HG03025 (cell line): Measurements from ENCODE around the gene DOCK8.
"Not testable (repeated sequence)": the region's sequence is repeated elsewhere in the genome, so short reads cannot be mapped to it uniquely, and the experiment has no call there.

Experiments
- ATAC-seq: cut with Tn5 transposase; IDR thresholded peaks from one replicate; pipeline ENCODE4 v1.9.1; 2021; ENCODE audit warnings: mild to moderate bottlenecking, moderate library complexity; ENCODE audit not compliant: unreplicated experiment, low FRiP score

The DOCK8 gene

DNA sequence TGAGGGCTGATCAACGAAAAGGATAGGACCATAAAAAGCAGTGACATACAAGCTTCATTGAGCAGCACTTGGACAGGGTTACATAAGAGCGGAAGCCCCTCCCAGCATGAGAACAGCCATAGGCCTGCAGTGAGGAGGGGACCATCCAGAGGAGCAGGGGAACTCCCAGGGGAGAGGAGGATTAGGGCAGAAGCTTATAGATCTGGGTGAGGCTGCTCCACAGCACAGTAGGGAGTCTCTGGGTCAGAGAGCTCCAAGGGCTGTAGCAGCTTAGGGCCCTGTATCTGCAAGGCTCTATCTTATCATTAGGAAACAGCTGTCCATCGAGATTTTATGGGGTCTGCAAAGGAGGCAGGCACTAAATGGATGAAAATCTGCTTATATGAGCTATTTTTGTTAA lies 186.6 kb downstream of the DOCK8 start:
- no peak for ATAC-seq

DNA sequence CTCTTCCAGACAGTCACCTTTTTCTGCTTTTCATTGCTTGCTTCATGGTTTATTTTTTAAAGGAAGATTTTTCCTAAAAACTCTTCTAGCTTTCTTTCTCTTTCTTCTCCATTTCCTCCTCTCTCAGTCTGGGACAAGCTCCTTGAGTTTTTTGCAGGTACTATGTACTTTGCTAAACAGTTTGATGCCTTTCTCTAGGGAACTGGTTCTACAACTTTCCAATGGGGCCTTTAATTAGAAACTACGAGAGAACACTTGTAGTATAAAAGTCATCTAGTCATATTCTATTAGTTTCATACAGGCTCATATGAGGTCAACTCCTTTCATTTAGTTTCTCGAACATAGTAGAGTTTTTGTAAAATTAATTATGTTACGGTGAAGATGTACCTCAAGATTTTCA lies 189.6 kb downstream of the DOCK8 start:
- ATAC-seq = no peak

DNA sequence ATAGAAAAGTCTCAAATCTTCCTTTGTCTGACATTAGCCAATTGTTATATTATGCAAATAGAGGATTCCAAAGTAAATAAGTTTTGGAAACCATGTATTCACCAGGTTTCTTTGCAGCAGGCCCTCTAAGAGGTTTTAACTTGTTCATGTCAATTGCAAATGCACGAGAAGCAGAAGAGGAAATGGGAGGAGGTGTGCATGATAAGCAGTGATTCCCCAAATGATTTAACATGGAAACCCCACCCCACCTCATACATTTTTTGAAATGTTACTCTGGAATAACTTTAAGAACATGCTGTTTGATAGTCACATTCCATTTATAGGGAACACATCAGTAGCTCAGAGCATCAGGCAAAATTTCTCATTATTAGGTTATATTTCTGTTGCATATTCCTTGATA lies 190.7 kb downstream of the DOCK8 start:
- ATAC-seq = no peak

GRCh38 chr9:406886-407654 lies 192.4 kb downstream of the DOCK8 start:
- no peak for ATAC-seq

DNA sequence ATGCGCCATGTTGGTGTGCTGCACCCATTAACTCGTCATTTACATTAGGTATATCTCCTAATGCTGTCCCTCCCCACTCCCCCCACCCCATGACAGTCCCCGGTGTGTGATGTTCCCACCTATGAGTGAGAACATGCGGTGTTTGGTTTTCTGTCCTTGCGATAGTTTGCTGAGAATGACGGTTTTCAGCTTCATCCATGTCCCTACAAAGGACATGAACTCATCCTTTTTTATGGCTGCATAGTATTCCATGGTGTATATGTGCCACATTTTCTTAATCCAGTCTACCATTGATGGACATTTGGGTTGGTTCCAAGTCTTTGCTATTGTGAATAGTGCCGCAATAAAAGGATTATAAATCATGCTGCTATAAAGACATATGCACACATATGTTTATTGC lies 195.0 kb downstream of the DOCK8 start:
- ATAC-seq = not testable (repeated sequence)

GRCh38 chr9:414595-414994 lies 199.9 kb downstream of the DOCK8 start:
- ATAC-seq = no peak

DNA sequence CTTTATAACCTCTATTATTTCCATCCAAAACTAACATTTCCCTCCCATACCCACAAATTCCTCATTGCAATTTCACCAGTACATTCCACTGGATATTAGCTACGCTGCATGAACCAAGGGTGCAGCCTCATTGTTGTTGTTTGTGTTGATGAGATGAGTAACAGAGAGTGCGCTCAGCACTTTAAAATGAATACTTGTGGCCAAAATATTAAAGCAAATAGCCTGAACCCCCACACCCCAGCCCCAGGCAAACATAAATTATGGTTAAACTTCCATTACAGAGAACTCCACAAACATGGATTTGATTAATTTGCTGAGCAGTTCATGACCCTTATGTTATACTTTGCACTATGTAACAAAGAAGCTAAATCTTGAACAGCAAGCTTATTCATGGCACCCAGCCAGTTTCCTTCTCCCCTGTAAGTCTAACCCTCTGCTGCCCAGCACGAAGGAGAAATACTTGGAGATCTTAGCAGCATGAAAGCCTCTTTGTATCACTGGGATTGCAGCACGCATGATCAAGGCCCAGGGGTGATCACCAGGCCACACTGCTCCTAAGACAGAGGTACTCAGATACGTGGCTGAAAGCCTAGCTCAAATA lies 205.0 kb downstream of the DOCK8 start:
- ATAC-seq = no peak

DNA sequence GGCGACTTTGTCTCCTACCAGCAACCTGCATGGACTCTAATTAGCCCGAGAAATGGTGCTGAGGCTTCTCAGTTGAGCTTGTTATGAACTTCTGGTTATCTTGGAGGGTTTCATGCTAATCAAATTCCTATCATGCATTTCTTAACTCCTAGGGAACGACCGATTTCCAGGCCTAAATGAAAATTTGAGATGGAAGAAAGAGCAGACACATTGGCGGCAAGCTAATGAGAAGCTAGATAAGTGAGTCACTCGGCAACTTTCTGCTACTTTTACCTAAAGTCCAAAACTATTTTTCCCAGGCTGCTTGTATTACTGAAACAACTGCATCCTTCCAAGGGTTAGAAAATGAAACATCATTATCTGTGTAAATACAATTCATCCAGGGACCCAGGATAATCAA lies 207.2 kb downstream of the DOCK8 start:
- ATAC-seq = no peak

GRCh38 chr9:426264-426663 lies 211.6 kb downstream of the DOCK8 start:
- no peak for ATAC-seq

DNA sequence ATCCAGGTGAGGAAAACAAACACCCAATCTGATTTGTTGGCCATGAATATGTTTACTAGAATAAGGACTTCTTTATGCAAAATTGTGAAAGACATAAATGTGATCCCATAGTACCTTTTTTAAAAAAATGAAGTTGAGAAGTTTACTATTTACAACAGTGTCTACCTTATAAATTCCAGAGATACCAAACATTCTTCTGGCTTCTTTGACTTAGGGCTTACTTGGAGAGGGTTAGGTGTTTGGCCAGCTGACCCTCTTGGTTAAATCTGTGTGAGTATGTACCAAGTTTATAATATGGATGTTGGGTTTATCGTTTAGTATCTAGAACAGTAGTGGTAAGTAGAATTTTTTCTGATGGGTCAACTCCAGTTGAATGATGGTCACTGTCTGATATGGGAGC lies 212.3 kb downstream of the DOCK8 start:
- ATAC-seq = no peak

GRCh38 chr9:431701-432100 lies 217.0 kb downstream of the DOCK8 start:
- no peak for ATAC-seq

- no peak for ATAC-seq
Observed at GRCh38 chr9:436482-436881, 221.8 kb downstream of the DOCK8 start.

- ATAC-seq = no peak
Observed at GRCh38 chr9:437066-437465, 222.4 kb downstream of the DOCK8 start.

- ATAC-seq = no peak
Observed at GRCh38 chr9:437574-438001, 222.9 kb downstream of the DOCK8 start.

GRCh38 chr9:438066-438465 lies 223.4 kb downstream of the DOCK8 start:
- no peak for ATAC-seq

DNA sequence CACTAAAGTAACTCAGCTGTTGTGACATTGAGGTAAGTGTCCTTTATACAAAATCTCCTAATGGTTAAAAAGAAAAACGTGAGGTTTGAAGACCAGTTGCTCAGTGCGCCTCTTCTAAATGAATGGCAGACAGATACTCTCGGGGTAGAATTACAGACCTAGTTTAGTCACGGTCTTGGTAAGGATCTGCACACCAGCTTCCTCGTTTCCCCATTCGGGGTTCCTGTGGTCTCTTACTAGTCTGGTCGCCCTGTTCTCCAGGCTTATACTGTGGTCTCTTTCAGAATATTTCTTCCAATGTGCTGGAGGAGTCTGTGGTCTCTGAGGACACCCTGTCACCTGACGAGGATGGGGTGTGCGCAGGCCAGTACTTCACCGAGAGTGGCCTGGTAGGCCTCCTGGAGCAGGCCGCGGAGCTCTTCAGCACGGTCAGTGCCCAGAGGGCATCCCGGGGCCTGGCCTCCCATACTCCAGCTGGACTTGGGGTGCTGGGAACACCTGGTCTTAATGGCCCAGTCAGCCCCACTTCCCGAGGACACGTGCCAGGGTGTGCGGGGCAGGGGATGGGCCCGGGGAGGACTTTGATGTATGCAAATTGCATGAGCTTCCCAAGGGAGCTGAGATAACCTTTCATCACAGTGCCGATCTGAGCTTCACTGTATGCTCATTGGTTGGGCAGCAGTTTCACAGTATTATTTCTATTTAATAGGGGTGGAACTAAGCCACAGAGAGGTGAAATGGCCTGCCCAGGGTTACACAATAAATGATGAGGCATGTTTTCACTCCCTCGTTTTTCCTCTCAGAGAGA lies 224.5 kb downstream of the DOCK8 start:
- ATAC-seq = no peak

DNA sequence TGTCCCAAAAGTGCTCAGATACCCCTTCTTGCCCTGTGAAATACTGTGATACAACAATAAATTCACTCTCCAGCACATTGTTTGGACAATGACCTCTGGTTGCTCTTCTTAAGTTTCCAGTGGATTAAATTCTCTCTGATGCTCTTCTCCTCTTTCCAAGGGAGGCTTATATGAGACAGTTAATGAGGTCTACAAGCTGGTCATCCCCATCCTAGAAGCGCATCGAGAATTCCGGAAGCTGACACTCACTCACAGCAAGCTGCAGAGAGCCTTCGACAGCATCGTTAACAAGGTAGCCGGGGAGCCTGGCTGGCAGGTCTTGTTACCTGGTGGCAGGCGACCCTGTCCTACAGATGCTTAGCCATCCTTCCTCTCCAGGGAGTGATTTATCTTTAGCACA lies 226.5 kb downstream of the DOCK8 start:
- ATAC-seq = no peak

DNA sequence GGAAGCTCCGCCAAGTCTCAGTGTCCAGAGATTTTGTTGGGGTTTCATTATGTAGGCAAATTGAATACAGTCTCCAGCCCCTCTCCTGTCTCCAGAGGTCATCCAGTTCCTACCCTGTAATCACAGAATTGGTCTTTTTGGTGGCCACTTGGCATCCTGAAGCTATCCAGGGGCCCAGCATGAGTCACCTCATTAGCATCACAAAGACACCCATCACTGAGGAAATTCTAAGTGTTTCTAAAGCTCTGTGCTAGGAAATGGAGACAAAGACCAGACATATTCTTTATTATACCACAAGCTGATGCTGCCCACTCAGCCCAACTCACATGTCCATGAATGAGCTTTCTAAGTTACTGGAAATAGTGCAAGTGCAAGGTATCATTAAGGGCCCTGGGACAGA lies 229.9 kb downstream of the DOCK8 start:
- no peak for ATAC-seq

DNA sequence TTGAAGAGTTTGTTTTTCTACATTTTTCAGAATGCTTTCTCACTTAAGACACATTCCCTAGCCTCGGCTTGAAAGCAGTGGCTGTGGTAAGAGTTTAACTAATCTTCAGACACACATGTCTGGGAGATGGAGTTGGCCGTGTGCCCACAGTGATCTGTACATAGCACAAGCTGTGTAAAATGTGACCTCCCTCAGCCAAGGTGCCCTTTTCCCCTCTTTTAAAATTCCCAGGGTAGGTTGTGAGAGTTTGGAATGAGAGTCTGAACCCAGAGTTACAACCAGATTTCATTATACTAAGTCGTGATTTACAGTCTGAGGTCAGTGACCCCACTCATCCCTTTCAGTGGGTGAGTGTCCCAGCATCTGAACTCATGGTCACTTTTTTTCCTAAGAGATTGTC lies 230.4 kb downstream of the DOCK8 start:
- no peak for ATAC-seq

- no peak for ATAC-seq
Observed at GRCh38 chr9:446074-446699, 231.5 kb downstream of the DOCK8 start.
